Testis (tissue), 3 donors: ENCODE results near the gene PSMA6. TPM values are rescaled to one million over a fixed set of nuclear protein-coding genes. Genes with fewer than 3 reads are reported as not detected.

Source experiments
- DNase-seq: peaks from one replicate; pipeline ENCODE4 v3.0.0-alpha.2; 2019
- H3K27ac ChIP-seq, 2 donors: fragments of 200-600 bp; sonication (generic); one replicate each; pipeline ENCODE4 v1.5.1; 2019
- H3K27me3 ChIP-seq: fragments of 200-600 bp; sonication (generic); one replicate; pipeline ENCODE4 v1.5.1; 2019
- H3K36me3 ChIP-seq: fragments of 200-600 bp; sonication (generic); one replicate; pipeline ENCODE4 v1.5.1; 2017; ENCODE audit warnings: low read depth; ENCODE audit errors: missing control alignments
- H3K4me1 ChIP-seq: fragments of 200-600 bp; sonication (generic); one replicate; pipeline ENCODE4 v1.5.1; 2019
- H3K4me3 ChIP-seq, 2 donors: fragments of 200-600 bp; sonication (generic); one replicate each; pipeline ENCODE4 v1.5.1; 2017 to 2019
- H3K9me3 ChIP-seq: fragments of 200-600 bp; sonication (generic); one replicate; pipeline ENCODE4 v1.5.1; 2017
- POLR2A ChIP-seq: fragments of 450-650 bp; IDR thresholded peaks from one replicate; pipeline ENCODE4 v1.6.1; 2017; ENCODE audit warnings: antibody characterized with exemption, mild to moderate bottlenecking, moderate library complexity
- WGBS, 2 donors: methylation state at CpG; one replicate each; pipeline ENCODE4 v1.1.5; 2018; 5-methylcytosine and 5-hydroxymethylcytosine counted together
- intact Hi-C: fragments of 100-400 bp; cut with DNase I; formaldehyde crosslinking; loops from one replicate; pipeline ENCODE4 v1.15.1; 2023; ENCODE audit warnings: low total_unique reads
- polyA plus RNA-seq: library from polyadenylated mRNA; stranded (reverse); fragments of 350-450 nt; fragmentation: Illumina TruSeq; extraction: RNeasy Lipid Tissue Mini Kit (QIAGEN cat#74804); gene quantifications from one replicate; pipeline ENCODE4 v1.2.3, GENCODE V29; 2014; ENCODE audit warnings: low read depth, low replicate concordance; ENCODE audit not compliant: insufficient read depth
- total RNA-seq, 2 donors: library from RNA; depleted of rRNA; stranded (reverse); fragments of >200 nt; gene quantifications; one replicate each; pipeline ENCODE4 v1.2.3, GENCODE V29; 2016
- TF ChIP-seq, protein P1 (sequence below), 3 experiments: fragments of 450-650 bp in 2 of 3; fragments of 200-600 bp in 1 of 3; sonication (generic) in 1 of 3; IDR thresholded peaks; one replicate each; pipeline ENCODE4 v1.5.1; 2016 to 2019; ENCODE audit warnings: antibody characterized with exemption in 3 of 3, mild to moderate bottlenecking in 2 of 3, moderate library complexity in 1 of 3

The PSMA6 gene
- total and polyA plus RNA-seq, 3 donors from 2014 or later, result 147 to 461 (median 257) TPM

DNA sequence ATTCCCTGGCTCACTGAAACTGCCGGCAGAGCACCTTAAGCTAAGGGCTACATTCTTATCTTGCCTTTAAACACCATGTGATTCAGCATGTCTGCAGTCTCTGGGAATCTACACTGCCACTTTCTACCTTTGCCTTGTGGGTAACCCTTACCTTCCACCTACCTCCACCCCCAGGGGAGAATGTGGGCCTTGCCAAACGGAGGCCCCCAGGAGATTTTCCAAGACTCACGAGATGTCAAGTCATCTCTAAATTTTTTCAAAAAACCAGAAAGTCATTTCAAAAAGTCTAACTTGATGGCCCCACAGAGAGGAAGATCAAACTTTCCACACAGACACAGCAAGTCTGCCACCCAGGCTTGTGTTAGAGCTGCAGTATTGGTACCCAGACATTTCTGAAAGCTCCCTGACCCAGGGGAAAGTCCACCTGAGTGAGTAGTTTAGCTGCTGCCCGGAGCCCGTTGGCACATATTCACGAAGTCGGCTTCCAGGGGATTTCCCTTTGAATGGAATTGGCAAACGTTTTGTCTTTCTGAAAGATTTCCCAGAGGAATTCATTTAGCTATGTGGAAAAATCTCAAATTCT, 4.7 kb upstream of the PSMA6 start:
- no peak overlapping the region for H3K4me3 ChIP-seq
- H3K27me3 ChIP-seq, result no peaks in the 10 kb centered on the region
- no peak for TF ChIP-seq POLR2A
- TF ChIP-seq, protein P1, sequence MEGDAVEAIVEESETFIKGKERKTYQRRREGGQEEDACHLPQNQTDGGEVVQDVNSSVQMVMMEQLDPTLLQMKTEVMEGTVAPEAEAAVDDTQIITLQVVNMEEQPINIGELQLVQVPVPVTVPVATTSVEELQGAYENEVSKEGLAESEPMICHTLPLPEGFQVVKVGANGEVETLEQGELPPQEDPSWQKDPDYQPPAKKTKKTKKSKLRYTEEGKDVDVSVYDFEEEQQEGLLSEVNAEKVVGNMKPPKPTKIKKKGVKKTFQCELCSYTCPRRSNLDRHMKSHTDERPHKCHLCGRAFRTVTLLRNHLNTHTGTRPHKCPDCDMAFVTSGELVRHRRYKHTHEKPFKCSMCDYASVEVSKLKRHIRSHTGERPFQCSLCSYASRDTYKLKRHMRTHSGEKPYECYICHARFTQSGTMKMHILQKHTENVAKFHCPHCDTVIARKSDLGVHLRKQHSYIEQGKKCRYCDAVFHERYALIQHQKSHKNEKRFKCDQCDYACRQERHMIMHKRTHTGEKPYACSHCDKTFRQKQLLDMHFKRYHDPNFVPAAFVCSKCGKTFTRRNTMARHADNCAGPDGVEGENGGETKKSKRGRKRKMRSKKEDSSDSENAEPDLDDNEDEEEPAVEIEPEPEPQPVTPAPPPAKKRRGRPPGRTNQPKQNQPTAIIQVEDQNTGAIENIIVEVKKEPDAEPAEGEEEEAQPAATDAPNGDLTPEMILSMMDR (IDR thresholded peaks at IDR 0.05), result no peak
- no peak for DNase-seq
- WGBS, 2 donors, result 54% methylated on average over 8 of the region's 8 CpGs
- no peaks in the 10 kb centered on the region for H3K36me3 ChIP-seq
- no peaks in the 10 kb centered on the region for H3K9me3 ChIP-seq
- H3K27ac ChIP-seq, result no peak overlapping the region
- no peaks in the 10 kb centered on the region for H3K4me1 ChIP-seq
- intact Hi-C loops, result no loop called here

DNA sequence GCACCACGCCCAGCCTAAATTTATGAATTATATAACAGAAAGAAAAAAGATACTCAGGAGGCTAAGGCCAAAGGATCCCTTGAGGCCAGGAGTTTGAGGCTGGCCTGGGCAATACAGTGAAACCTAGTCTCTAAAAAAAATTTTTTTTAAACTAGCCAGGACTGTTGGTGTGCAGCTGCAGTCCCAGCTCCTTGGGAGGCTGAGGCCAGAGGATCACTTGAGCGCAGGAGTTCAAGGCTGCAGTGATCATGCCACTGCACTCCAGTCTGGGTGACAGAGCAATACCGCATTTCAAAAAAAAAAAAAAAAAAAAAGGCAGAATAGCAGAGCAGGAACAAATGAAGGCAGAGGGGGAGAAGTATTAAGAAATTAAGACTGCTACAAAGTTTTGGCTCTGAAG, 2.6 kb upstream of the PSMA6 start:
- no peak for TF ChIP-seq POLR2A
- TF ChIP-seq, protein P1 (IDR thresholded peaks at IDR 0.05), result no peak
- 93% methylated on average over 3 of the region's 3 CpGs for WGBS, 2 donors
- intact Hi-C loops, result no loop called here
- no peaks in the 10 kb centered on the region for H3K9me3 ChIP-seq
- peaks cover 15% of the 10 kb centered on the region for H3K4me1 ChIP-seq
- DNase-seq, result no peak
- no peaks in the 10 kb centered on the region for H3K36me3 ChIP-seq
- no peaks in the 10 kb centered on the region for H3K27me3 ChIP-seq
- no peak overlapping the region for H3K27ac ChIP-seq
- H3K4me3 ChIP-seq, result no peak overlapping the region

DNA sequence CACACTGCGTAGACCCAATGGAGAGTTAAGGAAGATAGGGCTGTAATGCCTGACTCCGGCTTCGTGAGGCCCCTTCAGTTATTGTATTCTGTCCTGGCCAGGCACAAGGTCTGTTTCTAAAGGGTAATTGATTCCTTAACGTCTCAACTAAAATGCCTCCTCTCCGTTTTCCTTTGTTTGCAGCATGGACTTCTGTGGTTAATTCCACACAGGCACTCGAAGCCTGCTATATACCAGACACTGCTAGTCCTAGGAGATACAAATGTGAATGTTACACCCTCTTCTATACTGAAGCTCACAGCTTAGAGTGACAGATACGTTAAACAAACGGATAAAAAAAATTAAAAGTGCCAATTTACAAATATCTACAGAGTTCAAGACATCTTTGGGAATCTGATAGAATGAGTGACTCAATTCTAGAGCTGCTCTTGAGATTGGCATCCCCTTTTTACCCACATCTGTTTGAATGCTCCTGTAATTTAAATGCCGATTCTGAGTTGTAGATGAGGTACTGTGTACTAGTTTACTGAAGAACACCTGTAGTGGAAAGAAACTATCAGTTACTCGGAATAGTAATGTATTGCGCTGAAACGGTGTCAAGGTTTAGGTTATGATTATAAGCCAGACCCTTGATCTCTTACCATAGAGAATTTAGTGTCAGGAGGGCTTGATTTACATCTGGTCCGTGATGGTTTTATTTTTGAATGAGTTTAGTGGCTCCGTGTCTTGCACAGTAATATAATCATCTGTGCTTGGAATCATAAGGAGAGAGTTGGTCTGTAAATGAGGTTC, 784 bp downstream of the PSMA6 start:
- intact Hi-C loops, result no loop called here
- no peak for DNase-seq
- peak overlapping the region; percentile 75 to 78 for H3K27ac ChIP-seq
- peak overlapping the region; percentile 87 to 91 for H3K4me3 ChIP-seq
- no peaks in the 10 kb centered on the region for H3K36me3 ChIP-seq
- H3K9me3 ChIP-seq, result no peaks in the 10 kb centered on the region
- no peaks in the 10 kb centered on the region for H3K27me3 ChIP-seq
- TF ChIP-seq, protein P1 (IDR thresholded peaks at IDR 0.05), result no peak
- 3 to 6% methylated on average over 14 of the region's 14 CpGs for WGBS, 2 donors
- H3K4me1 ChIP-seq, result peaks cover 16% of the 10 kb centered on the region

DNA sequence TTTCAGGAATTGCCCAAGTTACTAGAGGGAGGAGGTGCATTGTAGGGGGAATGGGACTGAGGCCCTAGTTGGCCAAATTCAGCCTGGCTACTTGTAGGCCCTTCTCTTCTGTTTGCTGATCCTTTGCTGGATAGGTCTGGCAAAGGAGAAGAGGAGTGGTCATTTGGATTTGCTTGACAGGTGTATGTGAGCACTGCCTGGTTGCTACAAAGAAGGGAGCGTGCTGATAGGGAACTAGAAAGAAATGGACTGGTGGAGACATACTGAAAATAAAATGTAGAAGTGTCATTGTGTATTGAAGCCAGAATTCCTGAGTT, 3.6 kb downstream of the PSMA6 start:
- intact Hi-C loops, result no loop called here
- Histone ChIP-seq H3K36me3 (no peaks in the 10 kb centered on the region), H3K9me3 (no peaks in the 10 kb centered on the region), H3K27ac (no peak overlapping the region), H3K4me3 (no peak overlapping the region), H3K27me3 (no peaks in the 10 kb centered on the region), H3K4me1 (peaks cover 16% of the 10 kb centered on the region)
- TF ChIP-seq, protein P1 (IDR thresholded peaks at IDR 0.05), result no peak
- no peak for TF ChIP-seq POLR2A
- no peak for DNase-seq
- WGBS, 2 donors, result 95 to 96% methylated on average over 1 of the region's 1 CpG

DNA sequence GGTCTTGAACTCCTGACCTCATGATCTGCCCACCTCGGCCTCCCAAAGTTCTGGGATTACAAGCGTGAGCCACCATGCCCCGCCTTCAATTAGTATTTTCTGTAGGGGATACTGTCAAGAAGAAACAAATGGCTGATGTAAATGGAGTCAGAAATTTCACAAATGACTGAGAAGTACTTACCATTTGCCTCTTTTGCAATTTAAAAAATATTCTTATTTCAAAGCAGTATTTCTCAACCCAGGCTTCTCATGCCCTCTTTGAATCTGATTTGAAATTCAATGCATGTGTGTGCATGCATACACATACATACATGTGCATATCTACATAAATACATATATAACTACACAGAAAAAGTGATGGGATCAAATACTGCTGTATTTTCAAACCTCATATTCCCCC, 4.4 kb downstream of the PSMA6 start:
- Histone ChIP-seq H3K36me3 (no peaks in the 10 kb centered on the region), H3K27ac (no peak overlapping the region), H3K27me3 (no peaks in the 10 kb centered on the region), H3K4me3 (no peak overlapping the region), H3K9me3 (no peaks in the 10 kb centered on the region), H3K4me1 (peaks cover 16% of the 10 kb centered on the region)
- no peak for TF ChIP-seq POLR2A
- TF ChIP-seq, protein P1 (IDR thresholded peaks at IDR 0.05), result no peak
- 82 to 86% methylated on average over 3 of the region's 3 CpGs for WGBS, 2 donors
- no peak for DNase-seq
- intact Hi-C loops, result no loop called here
